GM12878 (cell line): ENCODE measurements around the gene RAB31. TPM values are rescaled to one million over a fixed set of nuclear protein-coding genes. Genes with fewer than 3 reads are reported as not detected.

ENCODE experiments used
- ATAC-seq: fragments of 200-7000 bp; cut with Tn5 transposase; 3 replicates; pipeline ENCODE4 v1.9.1; 2020; ENCODE audit warnings: mild to moderate bottlenecking, moderate library complexity
- BruUV-seq: library from RNA; stranded (reverse); fragments of 400-500 nt; replicated peaks from 2 replicates; lab custom pipeline; 2021; lab: Mats Ljungman, UMichigan
- CTCF ChIA-PET: fragments of 300-600 bp; sonication (Branson Sonifier 250); formaldehyde crosslinking; extraction: SDS; loops from one replicate; lab custom pipeline; 2021; ENCODE audit warnings: inconsistent platforms; lab: Yijun Ruan, JAX
- POLR2A ChIA-PET: fragments of 350-600 bp; formaldehyde crosslinking; extraction: SDS; loops from one replicate; lab custom pipeline; 2021; ENCODE audit warnings: inconsistent platforms; lab: Charles Lee
- RAD21 ChIA-PET: fragments of 300-600 bp; sonication (Branson Sonifier 250); formaldehyde crosslinking; loops from one replicate; lab custom pipeline; 2023; ENCODE audit warnings: antibody characterized with exemption; ENCODE audit not compliant: unreplicated experiment; lab: Charles Lee
- SMC1A ChIA-PET: fragments of 300-600 bp; sonication (Branson Sonifier 250); formaldehyde crosslinking; loops from one replicate; lab custom pipeline; 2023; ENCODE audit not compliant: unreplicated experiment, uncharacterized antibody; lab: Charles Lee
- DNase-seq: peaks from one replicate; pipeline ENCODE4 v3.0.0-alpha.2; 2011; ENCODE audit warnings: low read depth, low spot score
- FAIRE-seq: peaks from 3 replicates; lab custom pipeline; 2011; peaks lifted over from hg19 to GRCh38; lab: Jason Lieb, UNC
- H2AFZ ChIP-seq: 2 replicates; pipeline ENCODE4 v1.6.0; 2011; ENCODE audit warnings: low read depth, low read length, control low read depth; ENCODE audit not compliant: control insufficient read depth
- H3K27ac ChIP-seq: 2 replicates; pipeline ENCODE4 v1.5.1; 2011; ENCODE audit warnings: control low read depth; ENCODE audit not compliant: control insufficient read depth, insufficient read depth
- H3K27me3 ChIP-seq, 2 experiments: replicated peaks in 1 of 2; 2 replicates each; pipeline versions ENCODE4 v1.6.0 to v1.6.1; 2011; ENCODE audit warnings: low read length in 1 of 2; ENCODE audit not compliant: control insufficient read depth in 2 of 2, insufficient read depth in 2 of 2
- H3K36me3 ChIP-seq, 2 experiments: 2 replicates each; pipeline ENCODE4 v1.5.1; 2011; ENCODE audit warnings: low read length in 1 of 2; ENCODE audit not compliant: control insufficient read depth in 2 of 2, insufficient read depth in 2 of 2
- H3K4me1 ChIP-seq: 2 replicates; pipeline ENCODE4 v1.6.1; 2011; ENCODE audit warnings: mild to moderate bottlenecking, low read length, moderate library complexity, mixed read lengths; ENCODE audit not compliant: control insufficient read depth, insufficient read depth
- H3K4me2 ChIP-seq: 2 replicates; pipeline ENCODE4 v1.6.0; 2011; ENCODE audit warnings: control low read depth; ENCODE audit not compliant: control insufficient read depth, insufficient read depth
- H3K4me3 ChIP-seq: fragments of 200-600 bp; sonication (generic); 2 replicates; pipeline ENCODE4 v1.5.1; 2016
- H3K79me2 ChIP-seq: 2 replicates; pipeline ENCODE4 v1.6.0; 2011; ENCODE audit warnings: low read length; ENCODE audit not compliant: control insufficient read depth, insufficient read depth
- H3K9ac ChIP-seq: 2 replicates; pipeline ENCODE4 v1.8.0; 2011; ENCODE audit warnings: low read length, control low read depth, mixed read lengths; ENCODE audit not compliant: control insufficient read depth, insufficient read depth
- H3K9me3 ChIP-seq: replicated peaks from 3 replicates; pipeline ENCODE4 v1.5.1; 2011; ENCODE audit warnings: mild to moderate bottlenecking, low read length; ENCODE audit not compliant: control insufficient read depth, insufficient read depth
- H4K20me1 ChIP-seq: 2 replicates; pipeline ENCODE4 v1.6.0; 2011; ENCODE audit not compliant: control insufficient read depth, insufficient read depth
- KLF5 ChIP-seq: fragments of 450-650 bp; IDR thresholded peaks from 2 replicates; pipeline ENCODE4 v1.6.1; 2014; ENCODE audit warnings: mild to moderate bottlenecking; ENCODE audit not compliant: partially characterized antibody
- PRDM15 ChIP-seq: fragments of 450-650 bp; formaldehyde crosslinking; IDR thresholded peaks from 2 replicates; pipeline ENCODE4 v1.4.0; 2020; ENCODE audit warnings: mild to moderate bottlenecking, moderate library complexity
- WGBS: methylation state at CpG from one replicate; pipeline ENCODE4 v1.1.6; 2016; ENCODE audit warnings: low lambda C conversion rate; ENCODE audit not compliant: insufficient replicate concordance, insufficient coverage; ENCODE audit errors: missing lambda C conversion rate; 5-methylcytosine and 5-hydroxymethylcytosine counted together
- in situ Hi-C: fragments of 300-500 bp; cut with MboI; formaldehyde crosslinking; loops from 9 replicates; pipeline ENCODE4 v1.14.3; 2018; ENCODE audit warnings: mixed read lengths
- intact Hi-C: fragments of 100-400 bp; cut with micrococcal nuclease; formaldehyde crosslinking; loops from one replicate; pipeline ENCODE4 v1.14.2; 2022; ENCODE audit not compliant: unreplicated experiment
- polyA plus RNA-seq, 11 experiments: library from polyadenylated mRNA; depleted of rRNA in 4 of 11; unstranded in 6 of 11; stranded (reverse) in 5 of 11; fragments of >200 nt; fragmentation: Nextera tagmentation in 4 of 11; fragmentation: Illumina TruSeq in 1 of 11; extraction: Ambion mirVana in 4 of 11; extraction: Trizol in 1 of 11; gene quantifications; 1 replicate in 1 of 11; 2 replicates in 10 of 11; pipeline versions ENCODE4 v1.2.1 to v1.2.3, GENCODE V29; 2011 to 2016; ENCODE audit warnings: inconsistent platforms in 2 of 11, missing spikeins in 2 of 11, low read depth in 1 of 11
- small RNA-seq: library from RNA; depleted of rRNA; stranded (forward); fragments of <200 nt; gene quantifications from one replicate; pipeline ENCODE3, GENCODE V24; 2014
- total RNA-seq, 4 experiments: library from RNA; depleted of rRNA in 3 of 4; stranded (reverse); fragments of >200 nt in 3 of 4; fragmentation: Illumina TruSeq in 1 of 4; extraction: Trizol in 1 of 4; gene quantifications; 2 replicates each; pipeline versions ENCODE4 v1.2.1 to v1.2.3, GENCODE V29; 2013 to 2021

RAB31 gene
- total and polyA plus RNA-seq, 10 of the 15 experiments (the other 5 are each of a cell fraction or from before 2014, with no cell fraction given), result 0.80 to 23.3 (median 12.2) TPM

DNA sequence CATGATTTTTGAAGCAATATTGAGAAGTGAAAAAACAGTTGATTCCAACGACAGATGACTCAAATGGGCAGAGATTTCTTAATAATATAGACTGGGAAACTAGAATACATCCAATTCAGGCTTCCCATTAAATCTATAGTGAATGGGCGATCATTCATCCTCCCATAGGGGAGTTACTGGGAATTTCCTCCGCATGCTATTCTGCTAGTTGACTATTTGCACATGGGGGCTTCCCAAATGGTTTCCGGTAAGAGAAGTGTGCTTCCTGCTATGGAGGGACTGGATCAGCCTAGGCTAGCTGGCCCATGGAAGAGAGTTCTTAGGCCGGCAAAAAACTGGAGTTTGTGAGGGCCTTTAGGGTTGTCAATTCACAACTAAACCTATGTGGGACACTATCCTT lies 203.1 kb downstream of the RAB31 start:
- H3K36me3 ChIP-seq, result no peaks in the 10 kb centered on the region
- H3K9me3 ChIP-seq, result no peaks in the 10 kb centered on the region; the same call in 2 of the 3 replicates
- CTCF ChIA-PET, result no interaction called here
- H3K27ac ChIP-seq, result no peak overlapping the region
- intact Hi-C loops, result no loop called here
- WGBS, result 77% methylated on average over 5 of the region's 5 CpGs
- in situ Hi-C loops, result loop anchor here (25.0 kb wide), 2 partner anchors 299 to 1299 kb away; partner anchors contain the start of genes PPP4R1 and RAB12
- ATAC-seq, result no peak
- no peak overlapping the region for H3K4me2 ChIP-seq
- H3K4me3 ChIP-seq, result no peak overlapping the region
- BruUV-seq, result no TSS peak
- no peaks in the 10 kb centered on the region for H3K4me1 ChIP-seq
- no peaks in the 10 kb centered on the region for H4K20me1 ChIP-seq
- no peaks in the 10 kb centered on the region; a peak in 1 of 4 replicates for H3K27me3 ChIP-seq
- RAD21 ChIA-PET, result no interaction called here
- SMC1A ChIA-PET, result no interaction called here
- H3K79me2 ChIP-seq, result peaks cover 23% of the 10 kb centered on the region
- no peak overlapping the region for H3K9ac ChIP-seq
- no peak for FAIRE-seq
- H2AFZ ChIP-seq, result no peak overlapping the region
- POLR2A ChIA-PET, result no interaction called here
- no peak for DNase-seq
- TF ChIP-seq KLF5, result no peak
- no peak for TF ChIP-seq PRDM15

Small RNA genes lying within 50 kb of the gene (small RNA-seq; reads per million reads assigned to genes)
- gene RN7SL862P, result not detected
- gene RNA5SP449, result not detected

Other genes starting within 250 kb of the RAB31 start
- 41.3 and 47.1 TPM in 2 replicates for gene RALBP1, start 232.8 kb upstream of the RAB31 start, total RNA-seq (2014; rRNA removed)
- gene RALBP1, start 232.8 kb upstream of the RAB31 start, total RNA-seq (2014; rRNA removed; fragmentation: Illumina TruSeq; extraction: Trizol), result 43.8 and 45.6 TPM in 2 replicates
- gene RALBP1, start 232.8 kb upstream of the RAB31 start, total RNA-seq (2021), result 46.9 and 50.5 TPM in 2 replicates
- gene RALBP1, start 232.8 kb upstream of the RAB31 start, polyA plus RNA-seq (2011; rRNA removed), result 38.6 and 42.7 TPM in 2 replicates
- 42.2 and 44.2 TPM in 2 replicates for gene RALBP1, start 232.8 kb upstream of the RAB31 start, polyA plus RNA-seq (2014; fragmentation: Illumina TruSeq; extraction: Trizol)
- gene RALBP1, start 232.8 kb upstream of the RAB31 start, polyA plus RNA-seq (2014; fragmentation: Nextera tagmentation; extraction: Ambion mirVana), result 10 to 100 TPM; 11.2 to 17.9 TPM
- 39.2 and 44.0 TPM in 2 replicates for gene RALBP1, start 232.8 kb upstream of the RAB31 start, polyA plus RNA-seq (2014; rRNA removed)
- gene RALBP1, start 232.8 kb upstream of the RAB31 start, polyA plus RNA-seq (2016; fragmentation: Nextera tagmentation; extraction: Ambion mirVana), result 10 to 100 TPM; 41.1 to 42.5 TPM
- gene PPP4R1, start 93.7 kb upstream of the RAB31 start, total RNA-seq (2014; rRNA removed), result 33.4 and 39.2 TPM in 2 replicates
- 38.0 and 39.1 TPM in 2 replicates for gene PPP4R1, start 93.7 kb upstream of the RAB31 start, total RNA-seq (2014; rRNA removed; fragmentation: Illumina TruSeq; extraction: Trizol)
- 40.5 and 42.2 TPM in 2 replicates for gene PPP4R1, start 93.7 kb upstream of the RAB31 start, total RNA-seq (2021)
- 24.8 and 26.1 TPM in 2 replicates for gene PPP4R1, start 93.7 kb upstream of the RAB31 start, polyA plus RNA-seq (2011; rRNA removed)
- gene PPP4R1, start 93.7 kb upstream of the RAB31 start, polyA plus RNA-seq (2014; fragmentation: Illumina TruSeq; extraction: Trizol), result 44.4 and 53.6 TPM in 2 replicates
- gene PPP4R1, start 93.7 kb upstream of the RAB31 start, polyA plus RNA-seq (2014; fragmentation: Nextera tagmentation; extraction: Ambion mirVana), result 10 to 100 TPM; 10.9 to 14.1 TPM
- 27.3 and 31.2 TPM in 2 replicates for gene PPP4R1, start 93.7 kb upstream of the RAB31 start, polyA plus RNA-seq (2014; rRNA removed)
- 10 to 100 TPM; 20.4 to 21.2 TPM for gene PPP4R1, start 93.7 kb upstream of the RAB31 start, polyA plus RNA-seq (2016; fragmentation: Nextera tagmentation; extraction: Ambion mirVana)
- 0.06 TPM in 1 of 2 replicates, not detected in the other for gene TXNDC2, start 177.7 kb downstream of the RAB31 start, total RNA-seq (2014; rRNA removed)
- 0.04 TPM in 1 of 2 replicates, not detected in the other for gene TXNDC2, start 177.7 kb downstream of the RAB31 start, total RNA-seq (2014; rRNA removed; fragmentation: Illumina TruSeq; extraction: Trizol)
- gene TXNDC2, start 177.7 kb downstream of the RAB31 start, total RNA-seq (2021), result 0.40 TPM in 1 of 2 replicates, not detected in the other
- not detected in 2 replicates for gene TXNDC2, start 177.7 kb downstream of the RAB31 start, polyA plus RNA-seq (2011; rRNA removed)
- 0.07 TPM in 1 of 2 replicates, not detected in the other for gene TXNDC2, start 177.7 kb downstream of the RAB31 start, polyA plus RNA-seq (2014; fragmentation: Illumina TruSeq; extraction: Trizol)
- not detected for gene TXNDC2, start 177.7 kb downstream of the RAB31 start, polyA plus RNA-seq (2014; fragmentation: Nextera tagmentation; extraction: Ambion mirVana)
- 0.09 TPM in 1 of 2 replicates, not detected in the other for gene TXNDC2, start 177.7 kb downstream of the RAB31 start, polyA plus RNA-seq (2014; rRNA removed)
- gene TXNDC2, start 177.7 kb downstream of the RAB31 start, polyA plus RNA-seq (2016; fragmentation: Nextera tagmentation; extraction: Ambion mirVana), result not detected
- gene VAPA, start 205.7 kb downstream of the RAB31 start, total RNA-seq (2014; rRNA removed), result 124 and 128 TPM in 2 replicates
- gene VAPA, start 205.7 kb downstream of the RAB31 start, total RNA-seq (2014; rRNA removed; fragmentation: Illumina TruSeq; extraction: Trizol), result 165 and 173 TPM in 2 replicates
- 136 and 137 TPM in 2 replicates for gene VAPA, start 205.7 kb downstream of the RAB31 start, total RNA-seq (2021)
- gene VAPA, start 205.7 kb downstream of the RAB31 start, polyA plus RNA-seq (2011; rRNA removed), result 235 and 368 TPM in 2 replicates
- 252 and 265 TPM in 2 replicates for gene VAPA, start 205.7 kb downstream of the RAB31 start, polyA plus RNA-seq (2014; fragmentation: Illumina TruSeq; extraction: Trizol)
- 10 to 100 TPM; 70.9 to 73.1 TPM for gene VAPA, start 205.7 kb downstream of the RAB31 start, polyA plus RNA-seq (2014; fragmentation: Nextera tagmentation; extraction: Ambion mirVana)
- gene VAPA, start 205.7 kb downstream of the RAB31 start, polyA plus RNA-seq (2014; rRNA removed), result 154 and 159 TPM in 2 replicates
- gene VAPA, start 205.7 kb downstream of the RAB31 start, polyA plus RNA-seq (2016; fragmentation: Nextera tagmentation; extraction: Ambion mirVana), result 100 to 1,000 TPM; 236 to 237 TPM